A673 (cell line): ENCODE measurements around the gene PANX2.

ENCODE experiments used
- EZH2 ChIP-seq: fragments of 200-600 bp; sonication (generic); IDR thresholded peaks from 2 replicates; pipeline ENCODE4 v1.6.1; 2017; ENCODE audit warnings: borderline replicate concordance, low read depth, mild to moderate bottlenecking, mixed read lengths, antibody characterized with exemption, low read length; ENCODE audit not compliant: poor library complexity, severe bottlenecking
- TF ChIP-seq, protein P1 (sequence below): fragments of 300-800, 200-600 bp; sonication (generic); conservative IDR thresholded peaks from 2 replicates; pipeline ENCODE4 v1.5.1; 2017; ENCODE audit warnings: low read depth, mild to moderate bottlenecking, antibody characterized with exemption, low read length, moderate library complexity, mixed read lengths

DNA sequence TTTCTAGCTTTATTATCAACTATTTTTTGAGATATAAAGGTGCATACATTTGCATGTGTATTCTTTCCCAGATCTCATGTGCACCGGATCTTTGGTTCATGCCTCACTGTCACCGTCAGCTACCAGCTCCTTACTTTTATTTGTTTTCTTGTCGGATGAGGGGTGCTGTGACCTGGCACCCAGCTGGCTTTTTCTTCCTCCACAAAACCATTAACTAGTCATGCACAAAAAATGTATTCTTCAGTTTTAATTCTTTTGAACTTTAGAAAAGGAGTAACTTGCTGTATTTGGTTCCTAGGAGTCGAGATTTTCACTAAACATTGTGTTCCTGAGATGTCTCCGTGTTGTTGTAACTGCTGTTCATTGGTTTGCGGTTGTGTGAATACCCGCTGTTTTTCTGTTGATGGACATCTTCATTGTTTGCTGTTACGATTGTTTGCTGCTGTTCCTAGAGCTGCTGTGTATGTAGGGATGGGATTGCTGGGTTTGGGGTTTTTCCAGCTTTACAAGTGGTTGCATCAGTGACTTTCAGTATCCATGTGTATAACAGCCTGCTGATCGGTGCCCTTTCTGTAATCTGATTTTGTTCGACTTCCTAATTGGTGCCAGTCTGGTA lies 41.3 kb upstream of the PANX2 start:
- TF ChIP-seq, protein P1, sequence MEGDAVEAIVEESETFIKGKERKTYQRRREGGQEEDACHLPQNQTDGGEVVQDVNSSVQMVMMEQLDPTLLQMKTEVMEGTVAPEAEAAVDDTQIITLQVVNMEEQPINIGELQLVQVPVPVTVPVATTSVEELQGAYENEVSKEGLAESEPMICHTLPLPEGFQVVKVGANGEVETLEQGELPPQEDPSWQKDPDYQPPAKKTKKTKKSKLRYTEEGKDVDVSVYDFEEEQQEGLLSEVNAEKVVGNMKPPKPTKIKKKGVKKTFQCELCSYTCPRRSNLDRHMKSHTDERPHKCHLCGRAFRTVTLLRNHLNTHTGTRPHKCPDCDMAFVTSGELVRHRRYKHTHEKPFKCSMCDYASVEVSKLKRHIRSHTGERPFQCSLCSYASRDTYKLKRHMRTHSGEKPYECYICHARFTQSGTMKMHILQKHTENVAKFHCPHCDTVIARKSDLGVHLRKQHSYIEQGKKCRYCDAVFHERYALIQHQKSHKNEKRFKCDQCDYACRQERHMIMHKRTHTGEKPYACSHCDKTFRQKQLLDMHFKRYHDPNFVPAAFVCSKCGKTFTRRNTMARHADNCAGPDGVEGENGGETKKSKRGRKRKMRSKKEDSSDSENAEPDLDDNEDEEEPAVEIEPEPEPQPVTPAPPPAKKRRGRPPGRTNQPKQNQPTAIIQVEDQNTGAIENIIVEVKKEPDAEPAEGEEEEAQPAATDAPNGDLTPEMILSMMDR, result no peak
- TF ChIP-seq EZH2, result no peak
